ENCODE measurements around the gene EPHA7. TPM values are rescaled to one million over a fixed set of nuclear protein-coding genes. Genes with fewer than 3 reads are reported as not detected.

Gene EPHA7
- total and polyA plus RNA-seq, 2 of the 4 experiments (the other 2 are of a cell fraction): not detected

GRCh38 chr6:93222071-93222851 is 197.1 kb downstream of the EPHA7 start:
- no peak overlapping the region for H3K23ac ChIP-seq (ENCODE audit: low read depth, low read length)
- no CpG with 5 or more reads among the region's 4 CpGs for WGBS, 2 experiments (ENCODE audit: extremely low coverage in 2 of 2, insufficient read length in 1 of 2)
- dilution Hi-C loops (cut with HindIII; ENCODE audit: low sequenced_read_pairs, unreplicated experiment): no loop called here

More at GRCh38 chr6:93222071-93222851, 197.1 kb downstream of the EPHA7 start:
- TF ChIP-seq, protein P1, sequence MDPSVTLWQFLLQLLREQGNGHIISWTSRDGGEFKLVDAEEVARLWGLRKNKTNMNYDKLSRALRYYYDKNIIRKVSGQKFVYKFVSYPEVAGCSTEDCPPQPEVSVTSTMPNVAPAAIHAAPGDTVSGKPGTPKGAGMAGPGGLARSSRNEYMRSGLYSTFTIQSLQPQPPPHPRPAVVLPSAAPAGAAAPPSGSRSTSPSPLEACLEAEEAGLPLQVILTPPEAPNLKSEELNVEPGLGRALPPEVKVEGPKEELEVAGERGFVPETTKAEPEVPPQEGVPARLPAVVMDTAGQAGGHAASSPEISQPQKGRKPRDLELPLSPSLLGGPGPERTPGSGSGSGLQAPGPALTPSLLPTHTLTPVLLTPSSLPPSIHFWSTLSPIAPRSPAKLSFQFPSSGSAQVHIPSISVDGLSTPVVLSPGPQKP (IDR thresholded peaks at IDR 0.05; ENCODE audit: borderline replicate concordance, low read depth, low read length): no peak
- TF ChIP-seq USF2 (IDR thresholded peaks at IDR 0.05; ENCODE audit: low read depth, low read length) (no peak), RAD21 (IDR thresholded peaks at IDR 0.05; ENCODE audit: low read length) (no peak), FOS (IDR thresholded peaks at IDR 0.05; ENCODE audit: low read depth, low read length) (no peak), MXI1 (IDR thresholded peaks at IDR 0.05; ENCODE audit: borderline replicate concordance, low read depth, low read length) (no peak), MAFK (IDR thresholded peaks at IDR 0.05; ENCODE audit: low read depth, low read length) (no peak), CEBPB (IDR thresholded peaks at IDR 0.05; ENCODE audit: low read depth, low read length) (no peak), CHD1 (IDR thresholded peaks at IDR 0.05; ENCODE audit: low read depth, low read length) (no peak)
- H3K4me3 ChIP-seq (ENCODE audit: insufficient read depth, low read depth, low read length): no peak overlapping the region
- DNase-seq (no peak), ATAC-seq (ENCODE audit: low read depth) (no peak)
- no peaks in the 10 kb centered on the region for H3K9me1 ChIP-seq (ENCODE audit: insufficient read depth, low read length)
- H3K14ac ChIP-seq (replicated peaks; ENCODE audit: low read depth, low read length): no peak overlapping the region
- ChIA-PET POLR2A (ENCODE audit: unreplicated experiment) (no interaction called here), CTCF (interaction anchor here (0.6 kb wide), 1 partner anchor 229 kb away, joined by 3 read pairs; no protein-coding TSS in a partner anchor)
- no peak overlapping the region for H3K4me2 ChIP-seq (ENCODE audit: low read depth, low read length)
- H2BK20ac ChIP-seq (ENCODE audit: low read depth, low read length): no peak overlapping the region
- H4K5ac ChIP-seq (ENCODE audit: low read depth, low read length): no peak overlapping the region
- no peaks in the 10 kb centered on the region for H3K27me3 ChIP-seq (ENCODE audit: control insufficient read depth, insufficient read depth, low read length)
- no peaks in the 10 kb centered on the region for H3K9me3 ChIP-seq (ENCODE audit: control insufficient read depth, insufficient read depth, low read length)
- no peak overlapping the region for H3K56ac ChIP-seq (ENCODE audit: extremely low read depth, insufficient read depth, low read length)
- H4K91ac ChIP-seq (ENCODE audit: insufficient read depth, low read depth, low read length): no peak overlapping the region
- intact Hi-C loops (cut with micrococcal nuclease) (no loop called here), in situ Hi-C loops (cut with MboI; ENCODE audit: low sequenced_read_pairs) (no loop called here)
- no peak overlapping the region for H3K18ac ChIP-seq (ENCODE audit: low read depth, low read length)
- H3K36me3 ChIP-seq (ENCODE audit: control insufficient read depth, insufficient read depth, low read length): no peaks in the 10 kb centered on the region
- no peaks in the 10 kb centered on the region for H3K4me1 ChIP-seq (ENCODE audit: control insufficient read depth, insufficient read depth, low read length)
- no peak overlapping the region for H2BK15ac ChIP-seq (ENCODE audit: low read depth, low read length)
- H4K20me1 ChIP-seq (ENCODE audit: insufficient read depth, low read length): no peaks in the 10 kb centered on the region
- H2AK5ac ChIP-seq (ENCODE audit: low read depth, low read length): no peak overlapping the region
- H2AFZ ChIP-seq (replicated peaks; ENCODE audit: low read length, poor library complexity): no peak overlapping the region
- BruUV-seq (replicated peaks): no TSS peak
- no peak overlapping the region for H3K27ac ChIP-seq (ENCODE audit: insufficient read depth, low read length)
- no peaks in the 10 kb centered on the region for H3K79me1 ChIP-seq (ENCODE audit: low read depth in 1 of 2, low read length in 2 of 2)
- H4K8ac ChIP-seq (ENCODE audit: low read depth in 2 of 2, low read length in 2 of 2): no peak overlapping the region
- no peak overlapping the region for H2AK9ac ChIP-seq (replicated peaks; ENCODE audit: low read depth, low read length, poor library complexity)
- H3K4ac ChIP-seq (ENCODE audit: low read depth, low read length): no peak overlapping the region
- H2BK5ac ChIP-seq (ENCODE audit: low read depth, low read length, poor library complexity, severe bottlenecking): no peak overlapping the region
- no peak overlapping the region for H2BK120ac ChIP-seq (ENCODE audit: low read depth, low read length)
- no peak overlapping the region for H3K9ac ChIP-seq (ENCODE audit: low read depth, low read length)
